Measurements from ENCODE around the gene TBX6.

DNA sequence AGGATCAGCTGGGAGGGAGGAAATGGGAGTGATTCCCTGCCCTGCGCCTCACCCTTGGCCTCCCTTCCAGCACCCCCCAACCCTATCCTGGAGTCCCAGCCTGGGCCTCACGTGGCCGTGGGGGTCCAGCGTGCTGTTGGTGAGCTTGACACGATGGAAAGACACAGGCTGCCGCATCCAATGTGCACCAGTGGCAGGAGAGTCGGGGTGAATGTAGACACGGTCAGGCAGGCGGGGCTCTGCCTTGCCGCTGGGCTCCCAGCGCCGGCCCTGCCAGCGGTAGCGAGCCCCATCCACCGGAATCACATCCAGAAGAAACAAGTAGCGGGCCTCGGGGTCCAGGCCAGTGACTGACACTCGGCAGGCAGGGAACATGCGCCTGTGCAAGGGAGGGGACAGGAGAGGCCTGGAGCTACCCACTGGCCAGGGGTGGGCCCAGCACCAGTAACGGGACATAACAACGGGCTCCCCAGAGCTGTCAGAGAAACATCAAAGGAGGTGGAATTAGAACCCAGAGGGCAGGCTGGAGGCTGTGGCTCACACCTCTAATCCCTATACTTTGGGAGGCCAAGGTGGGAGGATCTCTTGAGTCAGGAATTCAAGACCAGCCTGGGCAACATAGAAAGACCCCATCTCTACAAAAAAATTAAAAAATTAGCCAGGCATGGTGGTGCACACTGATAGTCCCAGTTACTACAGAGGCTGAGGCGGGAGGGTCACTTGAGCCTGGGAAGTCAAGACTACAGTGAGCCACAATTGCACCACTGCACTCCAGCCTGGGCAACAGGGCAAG is 2.7 kb downstream of the TBX6 start:
- TF ChIP-seq EZH2 (IDR thresholded peaks at IDR 0.05) (no peak), POLR2AphosphoS5 (IDR thresholded peaks at IDR 0.05; ENCODE audit: borderline replicate concordance, low read depth, low read length) (no peak), FOXP2 (optimal IDR thresholded peaks at IDR 0.05; ENCODE audit: control extremely low read depth, extremely low read length, insufficient read depth) (no peak)

Measured in SK-N-MC (cell line).